Embryonic facial prominence (tissue), 1 donor: ENCODE data around the gene SLC5A2.
A peak's percentile ranks its signal among the peaks of the same experiment; 100 is the strongest.
"Not testable (repeated sequence)": the region's sequence is repeated elsewhere in the genome, so short reads cannot be mapped to it uniquely, and the experiment has no call there.

Experiments
- DNase-seq: peaks from one replicate; pipeline ENCODE4 v3.0.0-alpha.2; 2016; ENCODE audit errors: extremely low spot score

The SLC5A2 gene

DNA sequence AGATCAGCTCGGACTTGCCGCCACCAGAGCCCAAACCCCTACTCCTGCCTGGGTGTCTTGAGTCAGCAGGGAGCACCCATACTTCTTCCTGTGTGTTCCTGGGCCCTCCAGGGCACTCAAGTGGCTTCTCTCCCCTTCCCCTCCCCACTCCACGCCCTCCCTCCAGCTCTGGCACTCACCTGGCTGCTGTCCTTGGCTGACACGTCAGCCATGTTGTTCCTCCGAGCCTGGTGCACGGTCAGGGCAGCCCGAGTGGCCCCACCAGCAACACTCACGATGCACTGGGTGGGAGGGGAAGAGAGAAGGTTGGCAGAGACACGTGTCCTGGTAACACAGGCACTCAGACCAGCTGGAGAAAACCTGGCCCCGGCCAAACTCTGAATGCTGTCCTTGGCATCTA, 13.7 kb downstream of the SLC5A2 start:
- no peak for DNase-seq

DNA sequence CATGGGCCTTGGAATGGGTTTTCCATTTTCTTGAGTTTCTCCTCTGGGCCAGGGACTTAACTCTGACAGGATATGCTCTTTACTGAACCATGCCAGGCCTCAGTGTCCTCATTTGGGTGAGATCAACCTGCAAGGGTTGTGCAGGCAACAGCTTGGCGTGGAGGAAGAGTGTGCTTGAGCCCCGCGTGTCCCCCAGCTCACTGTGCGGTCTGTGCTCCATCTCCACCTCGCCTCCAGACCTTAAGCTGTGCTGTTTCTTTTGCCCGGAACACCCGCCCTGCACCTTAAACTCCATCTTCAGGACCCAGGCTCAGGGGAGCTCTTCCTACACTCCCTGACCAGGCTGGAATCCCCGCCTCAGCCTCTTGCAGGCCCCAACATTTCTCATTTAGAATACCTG, 15.6 kb downstream of the SLC5A2 start:
- DNase-seq = no peak

- no peak for DNase-seq
Observed at GRCh38 chr16:31499928-31500327, 17.0 kb downstream of the SLC5A2 start.

- no peak for DNase-seq
Observed at GRCh38 chr16:31501226-31501965, 18.5 kb downstream of the SLC5A2 start.

- DNase-seq = no peak
Observed at GRCh38 chr16:31501966-31502348, 19.0 kb downstream of the SLC5A2 start.

GRCh38 chr16:31502981-31503380, 20.1 kb downstream of the SLC5A2 start:
- DNase-seq = no peak

- DNase-seq = not testable (repeated sequence)
Observed at GRCh38 chr16:31503555-31503954, 20.6 kb downstream of the SLC5A2 start.

GRCh38 chr16:31504159-31504558, 21.2 kb downstream of the SLC5A2 start:
- no peak for DNase-seq

DNA sequence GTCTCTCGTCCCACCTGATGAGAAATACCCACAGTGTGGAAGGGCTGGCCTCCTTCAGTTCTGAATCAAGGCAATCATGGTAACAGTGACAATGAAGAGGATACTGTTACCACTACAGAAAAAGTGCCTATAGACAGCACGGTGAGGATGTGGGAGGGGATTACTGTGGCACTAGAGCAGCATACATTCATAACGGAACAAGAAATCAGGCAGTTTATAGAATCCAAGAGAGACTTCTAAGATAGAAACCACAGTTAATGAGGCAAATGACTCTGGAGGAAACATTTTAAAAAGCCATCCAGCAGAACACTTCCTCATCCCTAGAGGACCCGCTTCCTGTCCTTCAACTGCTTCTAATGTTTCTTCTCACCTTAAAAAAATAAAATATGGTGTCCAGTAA, 22.6 kb downstream of the SLC5A2 start:
- no peak for DNase-seq

DNA sequence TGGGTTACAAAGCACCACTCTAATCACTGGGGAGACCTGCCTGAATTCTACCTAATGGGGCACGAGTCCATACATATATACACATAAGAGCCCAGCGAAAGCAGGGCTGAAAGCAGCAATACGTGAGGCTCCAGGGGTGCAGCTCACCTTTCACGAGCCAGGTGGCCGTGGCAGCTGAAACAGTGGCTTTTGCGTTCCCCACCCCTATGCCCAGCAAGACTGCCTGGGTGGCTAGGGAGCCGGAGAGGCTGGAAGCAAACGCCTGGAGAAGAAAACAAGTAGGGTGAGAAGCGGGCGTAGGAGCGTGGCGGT, 24.6 kb downstream of the SLC5A2 start:
- no peak for DNase-seq

DNA sequence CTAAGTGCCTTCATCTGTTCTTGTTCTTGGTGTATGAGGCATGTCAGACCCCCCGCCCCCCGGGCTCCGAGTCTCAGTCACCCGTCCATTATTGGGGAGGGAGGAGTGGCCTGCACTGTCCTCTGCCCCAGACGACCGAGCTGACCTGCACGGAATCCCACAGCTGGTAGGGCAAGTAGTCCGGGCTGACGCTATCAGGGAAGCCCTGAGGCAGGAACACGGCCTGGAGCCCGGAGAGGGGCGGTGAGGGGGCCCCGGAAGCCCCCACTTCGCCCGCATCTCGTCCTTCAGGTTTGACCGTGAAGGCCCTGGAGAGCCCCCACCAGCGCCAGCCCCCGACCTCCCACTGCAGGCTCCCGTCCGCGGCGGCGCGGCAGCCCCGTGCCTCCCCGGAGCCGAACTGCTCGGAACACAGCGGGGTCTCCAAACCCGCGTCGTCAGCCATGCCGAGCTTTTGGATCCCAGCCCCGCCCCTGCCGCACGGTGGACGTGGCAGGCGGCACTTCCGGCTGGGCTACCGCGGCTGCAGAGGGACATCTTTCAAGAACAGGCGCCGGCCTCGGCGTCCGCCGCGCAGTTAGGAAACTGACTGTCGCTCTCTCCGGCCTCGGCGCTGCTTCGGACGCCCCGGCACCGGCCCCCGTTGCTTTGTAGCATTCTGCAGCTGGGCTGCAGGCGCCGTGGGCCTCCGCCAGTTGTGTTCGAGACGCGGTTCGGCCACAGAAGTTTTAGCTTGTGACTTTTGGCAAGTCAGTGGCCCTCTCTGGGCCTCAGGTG, 25.2 kb downstream of the SLC5A2 start, which contains the start of gene RUSF1:
TSS of gene RUSF1 (minus strand) at position 463 of the 777 bp plus-strand sequence. CDS start at position 445, 18 bp downstream.
- DNase-seq = peak; percentile 78

DNA sequence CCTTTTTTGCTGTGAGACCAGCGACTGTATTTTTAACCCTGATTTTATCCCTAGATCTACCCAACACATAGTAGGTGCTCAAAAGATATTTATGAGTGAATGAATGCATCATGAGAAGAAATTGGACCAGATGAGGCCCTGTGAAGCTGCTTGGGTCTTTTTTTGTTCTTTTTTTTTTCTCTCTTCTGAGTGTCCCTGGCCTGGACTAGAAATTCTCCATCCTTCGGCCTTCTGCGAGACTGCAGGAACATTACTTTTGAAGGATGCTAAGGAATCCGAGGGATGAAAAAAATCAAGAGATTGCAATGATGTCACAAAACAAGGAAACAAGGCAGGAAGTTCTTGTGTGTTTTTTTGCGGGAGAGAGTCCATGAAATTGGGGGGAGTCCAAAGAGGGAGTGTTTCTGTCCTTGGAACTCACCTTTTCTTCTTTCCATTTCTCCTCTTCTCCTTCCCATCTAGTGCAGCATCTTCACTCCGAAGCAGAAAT, 25.8 kb downstream of the SLC5A2 start:
- peak; percentile 42 for DNase-seq

GRCh38 chr16:31513126-31513525, 30.2 kb downstream of the SLC5A2 start:
- no peak for DNase-seq

DNA sequence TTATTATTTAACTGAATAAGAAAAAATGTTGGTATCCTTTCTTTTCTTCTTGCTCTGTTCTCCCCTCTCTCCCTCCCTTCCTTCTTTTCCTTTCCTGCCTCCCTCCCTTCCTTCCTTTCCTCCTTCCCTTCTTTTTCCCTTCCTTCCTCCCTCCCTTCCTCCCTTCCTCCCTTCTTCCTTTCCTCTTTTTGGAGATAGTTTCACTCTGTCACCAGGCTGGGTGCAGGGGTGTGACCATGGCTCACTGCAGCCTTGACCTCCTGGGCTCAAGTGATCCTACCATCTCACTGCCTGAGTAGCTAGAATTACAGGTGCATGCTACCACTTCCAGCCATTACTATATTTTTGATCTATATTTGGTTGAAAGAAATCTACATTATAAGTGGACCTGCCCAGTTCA, 31.0 kb downstream of the SLC5A2 start:
- no peak for DNase-seq

- no peak for DNase-seq
Observed at GRCh38 chr16:31517800-31518402, 35.0 kb downstream of the SLC5A2 start.

DNA sequence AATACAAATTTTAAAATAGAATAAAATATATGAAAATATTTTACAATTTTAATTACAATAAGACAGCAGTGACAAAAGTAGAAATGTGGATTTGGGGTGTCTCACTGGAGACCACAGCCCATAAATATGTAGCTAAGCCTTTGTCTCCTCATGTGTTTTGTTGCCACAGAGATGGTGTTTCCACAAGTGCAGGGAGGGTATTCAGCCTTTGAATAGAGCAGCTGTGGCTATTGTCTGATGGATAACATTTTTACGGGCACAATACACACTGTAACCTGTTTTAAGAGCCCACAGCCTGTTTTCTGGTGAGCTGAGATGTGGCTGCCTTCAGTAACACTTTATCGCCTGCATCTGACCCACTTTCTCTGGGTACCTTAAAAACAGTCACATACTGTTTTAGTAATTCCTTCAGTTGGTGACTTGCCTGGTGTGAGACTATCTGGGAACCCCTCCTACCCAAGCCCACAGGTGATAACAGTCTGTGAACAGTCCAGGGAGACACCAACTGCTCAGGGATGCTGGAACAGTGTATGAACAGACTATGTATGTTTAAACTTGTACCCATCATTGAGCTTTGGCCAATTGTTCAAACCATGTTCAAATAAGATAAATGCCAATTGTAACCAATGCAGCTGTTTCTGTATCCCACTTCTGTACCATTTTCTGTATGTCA, 37.0 kb downstream of the SLC5A2 start:
- DNase-seq = no peak

DNA sequence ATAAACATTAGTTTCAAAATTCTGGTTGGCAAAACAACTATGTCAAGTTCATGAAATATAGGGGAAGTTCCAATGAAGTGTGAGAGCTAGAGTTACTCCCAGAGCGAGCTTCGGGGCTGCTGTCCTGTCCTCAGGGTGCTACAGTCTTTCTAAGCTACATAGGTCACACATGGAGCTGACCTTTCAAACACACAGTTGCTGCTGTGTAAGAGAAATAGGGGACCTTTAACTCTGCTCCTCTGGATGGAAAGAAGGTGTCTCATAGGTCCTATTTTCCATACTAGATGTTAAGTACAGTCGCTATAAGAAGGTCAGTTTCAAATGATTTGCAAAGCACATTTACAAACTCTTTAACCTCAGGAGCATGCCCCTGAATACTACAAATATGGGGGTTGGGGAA, 38.4 kb downstream of the SLC5A2 start:
- DNase-seq = no peak

DNA sequence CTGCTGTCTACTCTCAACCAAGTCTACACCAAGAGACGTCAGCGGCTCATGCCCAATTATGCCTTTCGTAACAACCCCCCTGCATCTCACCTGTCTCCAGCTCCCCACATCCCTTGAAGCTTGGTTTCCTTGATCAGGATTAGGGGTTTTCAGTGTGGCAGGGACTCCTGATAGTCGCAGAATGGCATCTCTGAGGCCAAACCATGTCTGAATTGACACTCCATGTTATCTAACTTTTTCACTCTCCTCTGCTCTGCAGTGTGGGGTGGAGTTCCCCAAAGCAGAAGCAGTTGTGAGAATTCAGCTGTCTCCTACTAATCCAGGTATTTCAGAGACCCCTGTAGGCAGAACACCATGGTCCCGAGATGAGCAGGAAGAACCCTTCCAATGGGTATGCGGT, 39.1 kb downstream of the SLC5A2 start:
- no peak for DNase-seq

- not testable (repeated sequence) for DNase-seq
Observed at GRCh38 chr16:31523768-31524167, 40.8 kb downstream of the SLC5A2 start.

- no peak for DNase-seq
Observed at GRCh38 chr16:31525113-31525512, 42.2 kb downstream of the SLC5A2 start.

DNA sequence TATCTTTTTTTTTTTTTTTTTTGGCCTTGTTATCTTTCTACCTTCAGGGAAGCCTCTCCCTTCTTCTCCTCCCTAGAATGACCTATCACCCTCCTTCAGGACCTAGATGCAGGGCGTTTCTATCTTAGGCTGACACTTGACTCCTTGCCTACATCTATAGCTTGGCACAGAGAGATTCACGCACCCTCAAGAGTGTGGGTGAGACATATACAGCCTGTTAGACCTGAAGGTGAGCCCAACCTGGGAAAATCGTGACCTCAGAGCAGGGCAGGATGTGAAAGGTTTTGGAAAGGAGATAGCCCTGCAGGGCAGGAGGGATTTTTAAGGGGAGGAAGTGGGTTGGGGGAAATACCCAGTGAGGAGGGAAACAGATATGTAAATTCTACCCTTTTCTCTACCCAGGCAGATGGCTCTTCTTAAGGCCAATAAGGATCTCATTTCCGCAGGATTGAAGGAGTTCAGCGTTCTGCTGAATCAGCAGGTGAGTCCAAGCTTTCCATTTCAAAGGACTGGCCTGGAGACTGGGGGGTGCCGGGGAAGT, 44.9 kb downstream of the SLC5A2 start, which contains the start of gene AHSP:
TSS of gene AHSP (plus strand) at position 167 of the 541 bp plus-strand sequence. CDS start at position 407, 240 bp downstream.
- no peak for DNase-seq
